ENCODE data around the gene PTGDS. TPM values are rescaled to one million over a fixed set of nuclear protein-coding genes. Genes with fewer than 3 reads are reported as not detected.

PTGDS gene
- total and polyA plus RNA-seq, 9 of the 15 experiments (the other 6 are each of a cell fraction or from before 2014, with no cell fraction given): 0.46 to 7.1 (median 2.0) TPM

DNA sequence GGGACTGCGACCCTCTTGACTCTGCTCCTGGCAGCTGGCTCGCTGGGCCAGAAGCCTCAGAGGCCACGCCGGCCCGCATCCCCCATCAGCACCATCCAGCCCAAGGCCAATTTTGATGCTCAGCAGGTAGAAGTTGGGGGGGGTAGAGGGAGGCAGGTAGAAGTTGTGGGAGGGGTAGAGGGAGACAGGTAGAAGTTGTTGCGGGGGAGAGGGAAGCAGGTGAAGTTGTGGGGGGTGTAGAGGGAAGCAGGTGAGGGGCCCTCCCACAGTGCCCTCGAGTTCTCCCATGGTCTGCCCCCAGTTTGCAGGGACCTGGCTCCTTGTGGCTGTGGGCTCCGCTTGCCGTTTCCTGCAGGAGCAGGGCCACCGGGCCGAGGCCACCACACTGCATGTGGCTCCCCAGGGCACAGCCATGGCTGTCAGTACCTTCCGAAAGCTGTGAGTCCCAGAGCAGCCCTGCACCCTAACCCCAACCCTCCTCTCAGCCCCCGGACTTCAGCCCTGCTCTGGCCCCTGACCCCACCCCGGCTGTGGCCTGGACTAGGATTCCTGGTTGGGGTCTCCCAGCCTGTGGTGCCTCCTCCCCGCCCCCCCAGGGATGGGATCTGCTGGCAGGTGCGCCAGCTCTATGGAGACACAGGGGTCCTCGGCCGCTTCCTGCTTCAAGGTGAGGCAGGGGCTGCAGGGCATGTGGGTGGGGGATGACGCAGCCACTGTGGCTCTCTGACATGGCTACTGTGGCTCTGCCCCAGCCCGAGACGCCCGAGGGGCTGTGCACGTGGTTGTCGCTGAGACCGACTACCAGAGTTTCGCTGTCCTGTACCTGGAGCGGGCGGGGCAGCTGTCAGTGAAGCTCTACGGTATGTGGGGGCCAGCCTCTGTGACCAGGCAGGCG lies 31.7 kb upstream of the PTGDS start:
- no peak for ATAC-seq
- Histone ChIP-seq H3K4me1 (replicated peaks in 1 of 2; ENCODE audit: control insufficient read depth in 2 of 2, insufficient read depth in 2 of 2, low read length in 2 of 2) (peaks cover 24 to 93% of the 10 kb centered on the region in 2 experiments), H3K36me3 (ENCODE audit: control insufficient read depth, insufficient read depth, low read length) (peaks cover 29% of the 10 kb centered on the region; the same call in 2 of the 3 replicates), H3K79me2 (ENCODE audit: control insufficient read depth, insufficient read depth, low read length) (peaks cover 26% of the 10 kb centered on the region), H2AFZ (ENCODE audit: low read depth, low read length) (peak overlapping the region; percentile 97), H4K20me1 (replicated peaks; ENCODE audit: control insufficient read depth, insufficient read depth, low read length) (no peaks in the 10 kb centered on the region), H3K27me3 (ENCODE audit: control insufficient read depth in 2 of 2, insufficient read depth in 2 of 2, low read length in 2 of 2) (no peaks in the 10 kb centered on the region), H3K4me2 (ENCODE audit: insufficient read depth, low read length) (peak overlapping the region; percentile 88), H3K27ac (ENCODE audit: extremely low read depth, low read depth, low read length) (peak overlapping the region; percentile 78), H3K4me3 (no peak overlapping the region), H3K9me1 (ENCODE audit: control insufficient read depth, insufficient read depth, low read length) (peaks cover 2% of the 10 kb centered on the region), H3K9me3 (replicated peaks; ENCODE audit: control insufficient read depth, insufficient read depth, low read depth, low read length) (no peaks in the 10 kb centered on the region), H3K9ac (ENCODE audit: insufficient read depth in 1 of 2, low read depth in 2 of 2, low read length in 2 of 2) (peak overlapping the region; percentile 65 to 83; a peak in 3 of 4 replicates)
- in situ Hi-C loops (cut with MboI) (loop anchor here (5.0 kb wide), 1 partner anchor 92 kb away; no protein-coding TSS in a partner anchor), intact Hi-C loops (cut with micrococcal nuclease) (loop anchor here (2.0 to 5.0 kb wide), 3 partner anchors 47 to 158 kb away; partner anchors contain the start of genes ABCA2 and PAXX)
- ChIA-PET POLR2A (interaction anchor here (0.5 to 1.3 kb wide), 3 partner anchors 19 to 110 kb away, joined by 3 to 4 read pairs (median 3); no protein-coding TSS in a partner anchor), CTCF (ENCODE audit: low intra/inter-chr PET ratio) (interaction anchor here (0.6 kb wide), 2 partner anchors 118 to 233 kb away, joined by 3 to 4 read pairs; partner anchors contain the start of gene DIPK1B)
- DNase-seq (ENCODE audit: extremely low read depth in 1 of 4, low spot score in 3 of 4): no peak
- no TSS peak for BruUV-seq (replicated peaks)
- TF ChIP-seq HDGF (IDR thresholded peaks at IDR 0.05): 0 out of 2 replicates have a peak, but pooled peaks have one; percentile 13
- no peak for TF ChIP-seq PML (IDR thresholded peaks at IDR 0.05; ENCODE audit: low read length)
- TF ChIP-seq CREM (IDR thresholded peaks at IDR 0.05; ENCODE audit: low read depth): no peak
- TF ChIP-seq KLF13 (tag; IDR thresholded peaks at IDR 0.05; ENCODE audit: borderline replicate concordance, low read depth): no peak
- TF ChIP-seq POLR2G (IDR thresholded peaks at IDR 0.05; ENCODE audit: low read depth, low read length): peak; percentile 14; the same call in 1 of the 2 replicates
- peak; percentile 23 for TF ChIP-seq HMGN3 (IDR thresholded peaks at IDR 0.05; ENCODE audit: borderline replicate concordance, extremely low read depth, insufficient read length, low read depth, low read length)
- TF ChIP-seq ZNF644 (tag; IDR thresholded peaks at IDR 0.05; ENCODE audit: low read depth): 0 out of 2 replicates have a peak, but pooled peaks have one; percentile 3
- TF ChIP-seq ZC3H4 (CRISPR knock-in tag; IDR thresholded peaks at IDR 0.05; ENCODE audit: borderline replicate concordance): 0 out of 2 replicates have a peak, but pooled peaks have one; percentile 32
- no peak for TF ChIP-seq HIVEP1 (CRISPR knock-in tag; IDR thresholded peaks at IDR 0.05)
- peak; percentile 35 for TF ChIP-seq PCBP1 (IDR thresholded peaks at IDR 0.05; ENCODE audit: low read depth, low read length, poor library complexity, severe bottlenecking)
- peak; percentile 14; the same call in 1 of the 2 replicates for TF ChIP-seq ZFX (CRISPR knock-in tag; IDR thresholded peaks at IDR 0.05)
- TF ChIP-seq, protein P1, sequence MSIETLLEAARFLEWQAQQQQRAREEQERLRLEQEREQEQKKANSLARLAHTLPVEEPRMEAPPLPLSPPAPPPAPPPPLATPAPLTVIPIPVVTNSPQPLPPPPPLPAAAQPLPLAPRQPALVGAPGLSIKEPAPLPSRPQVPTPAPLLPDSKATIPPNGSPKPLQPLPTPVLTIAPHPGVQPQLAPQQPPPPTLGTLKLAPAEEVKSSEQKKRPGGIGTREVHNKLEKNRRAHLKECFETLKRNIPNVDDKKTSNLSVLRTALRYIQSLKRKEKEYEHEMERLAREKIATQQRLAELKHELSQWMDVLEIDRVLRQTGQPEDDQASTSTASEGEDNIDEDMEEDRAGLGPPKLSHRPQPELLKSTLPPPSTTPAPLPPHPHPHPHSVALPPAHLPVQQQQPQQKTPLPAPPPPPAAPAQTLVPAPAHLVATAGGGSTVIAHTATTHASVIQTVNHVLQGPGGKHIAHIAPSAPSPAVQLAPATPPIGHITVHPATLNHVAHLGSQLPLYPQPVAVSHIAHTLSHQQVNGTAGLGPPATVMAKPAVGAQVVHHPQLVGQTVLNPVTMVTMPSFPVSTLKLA (conservative IDR thresholded peaks at IDR 0.05): 0 out of 4 replicates have a peak, but pooled peaks of 1 of the 2 experiments have one; percentile 24
- TF ChIP-seq SAP30 (IDR thresholded peaks at IDR 0.05; ENCODE audit: borderline replicate concordance, insufficient read depth, low read depth, low read length, poor library complexity, severe bottlenecking): no peak
- TF ChIP-seq CHD1 (IDR thresholded peaks at IDR 0.05; ENCODE audit: low read length): no peak
- no peak for TF ChIP-seq ZNF239 (CRISPR knock-in tag; IDR thresholded peaks at IDR 0.05)
- peak; percentile 90 for TF ChIP-seq ZNF740 (CRISPR knock-in tag; IDR thresholded peaks at IDR 0.05)
- peak in 1 of 2 experiments; percentile 60; a peak in 1 of 4 replicates for TF ChIP-seq ZNF740 (tag; IDR thresholded peaks at IDR 0.05)
- peak; percentile 2; the same call in 1 of the 2 replicates for TF ChIP-seq RBFOX2 (IDR thresholded peaks at IDR 0.05; ENCODE audit: low read depth, low read length)
- 63% methylated on average over 10 of the region's 30 CpGs for WGBS (ENCODE audit: insufficient coverage, low coverage, missing lambda C conversion rate)
- no peak for FAIRE-seq
